Astrocyte of the cerebellum (primary cell): ENCODE measurements around the gene AIRE.
"Not testable (repeated sequence)": the region's sequence is repeated elsewhere in the genome, so short reads cannot be mapped to it uniquely, and the experiment has no call there.

Experiments
- DNase-seq: peaks from one replicate; pipeline ENCODE4 v3.0.0-alpha.2; 2011; ENCODE audit warnings: low read depth
- H3K4me3 ChIP-seq: 2 replicates; pipeline ENCODE4 v1.5.1; 2011; ENCODE audit warnings: mild to moderate bottlenecking, low read depth, low read length, moderate library complexity
- in situ Hi-C: cut with HindIII; loops from 2 replicates; pipeline ENCODE4 v1.10.0; 2017; ENCODE audit warnings: low sequenced_read_pairs
- TF ChIP-seq, protein P1 (sequence below): IDR thresholded peaks from 2 replicates; pipeline ENCODE4 v1.5.1; 2012; ENCODE audit warnings: low read length, low read depth, moderate library complexity, mild to moderate bottlenecking; ENCODE audit errors: missing control alignments

AIRE gene

GRCh38 chr21:44285138-44285992, at the start of gene AIRE:
Gene AIRE, plus strand, starts transcription at chr21:44285876. Its CDS starts 131 bp downstream, at chr21:44286007.
- no peak for DNase-seq
- in situ Hi-C loops, result no loop called here
- TF ChIP-seq, protein P1, sequence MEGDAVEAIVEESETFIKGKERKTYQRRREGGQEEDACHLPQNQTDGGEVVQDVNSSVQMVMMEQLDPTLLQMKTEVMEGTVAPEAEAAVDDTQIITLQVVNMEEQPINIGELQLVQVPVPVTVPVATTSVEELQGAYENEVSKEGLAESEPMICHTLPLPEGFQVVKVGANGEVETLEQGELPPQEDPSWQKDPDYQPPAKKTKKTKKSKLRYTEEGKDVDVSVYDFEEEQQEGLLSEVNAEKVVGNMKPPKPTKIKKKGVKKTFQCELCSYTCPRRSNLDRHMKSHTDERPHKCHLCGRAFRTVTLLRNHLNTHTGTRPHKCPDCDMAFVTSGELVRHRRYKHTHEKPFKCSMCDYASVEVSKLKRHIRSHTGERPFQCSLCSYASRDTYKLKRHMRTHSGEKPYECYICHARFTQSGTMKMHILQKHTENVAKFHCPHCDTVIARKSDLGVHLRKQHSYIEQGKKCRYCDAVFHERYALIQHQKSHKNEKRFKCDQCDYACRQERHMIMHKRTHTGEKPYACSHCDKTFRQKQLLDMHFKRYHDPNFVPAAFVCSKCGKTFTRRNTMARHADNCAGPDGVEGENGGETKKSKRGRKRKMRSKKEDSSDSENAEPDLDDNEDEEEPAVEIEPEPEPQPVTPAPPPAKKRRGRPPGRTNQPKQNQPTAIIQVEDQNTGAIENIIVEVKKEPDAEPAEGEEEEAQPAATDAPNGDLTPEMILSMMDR, result no peak
- H3K4me3 ChIP-seq, result no peak within 1 kb of the TSS

- in situ Hi-C loops, DNase-seq, H3K4me3 ChIP-seq: not testable (repeated sequence)
These were observed 45.3 kb upstream of the AIRE start for GRCh38 chr21:44240353-44240752.

- in situ Hi-C loops, DNase-seq, H3K4me3 ChIP-seq: not testable (repeated sequence)
These were observed 44.8 kb upstream of the AIRE start, which contains the start of gene ICOSLG for GRCh38 chr21:44240842-44241241. Gene ICOSLG, minus strand, starts transcription at chr21:44240943. Its CDS starts 126 bp downstream, at chr21:44240817.

DNA sequence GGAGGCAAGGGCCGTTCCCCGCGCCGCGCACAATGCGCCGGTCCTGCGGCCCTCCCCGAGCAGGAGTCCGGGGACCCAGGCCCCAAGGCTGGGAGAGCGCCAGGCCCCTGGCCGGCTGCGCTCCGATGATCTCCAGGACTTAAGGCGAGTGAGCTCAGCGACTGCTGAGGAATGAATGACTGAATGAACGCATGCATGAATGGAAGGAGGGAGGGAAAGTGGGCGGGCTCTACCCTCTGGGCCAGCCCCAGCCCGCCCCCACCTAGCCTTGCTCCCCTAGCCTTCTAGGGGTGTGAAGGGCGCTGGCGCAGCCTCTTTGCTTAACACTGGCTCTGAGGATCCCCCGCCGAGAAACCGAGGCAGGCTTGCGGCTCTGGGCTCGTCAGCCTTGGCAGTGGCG, 44.4 kb upstream of the AIRE start:
- DNase-seq, in situ Hi-C loops, H3K4me3 ChIP-seq: not testable (repeated sequence)

GRCh38 chr21:44243980-44244379, 41.7 kb upstream of the AIRE start:
- H3K4me3 ChIP-seq, DNase-seq, in situ Hi-C loops: not testable (repeated sequence)

- H3K4me3 ChIP-seq, DNase-seq, in situ Hi-C loops: not testable (repeated sequence)
These were observed 37.8 kb upstream of the AIRE start for GRCh38 chr21:44247904-44248303.

DNA sequence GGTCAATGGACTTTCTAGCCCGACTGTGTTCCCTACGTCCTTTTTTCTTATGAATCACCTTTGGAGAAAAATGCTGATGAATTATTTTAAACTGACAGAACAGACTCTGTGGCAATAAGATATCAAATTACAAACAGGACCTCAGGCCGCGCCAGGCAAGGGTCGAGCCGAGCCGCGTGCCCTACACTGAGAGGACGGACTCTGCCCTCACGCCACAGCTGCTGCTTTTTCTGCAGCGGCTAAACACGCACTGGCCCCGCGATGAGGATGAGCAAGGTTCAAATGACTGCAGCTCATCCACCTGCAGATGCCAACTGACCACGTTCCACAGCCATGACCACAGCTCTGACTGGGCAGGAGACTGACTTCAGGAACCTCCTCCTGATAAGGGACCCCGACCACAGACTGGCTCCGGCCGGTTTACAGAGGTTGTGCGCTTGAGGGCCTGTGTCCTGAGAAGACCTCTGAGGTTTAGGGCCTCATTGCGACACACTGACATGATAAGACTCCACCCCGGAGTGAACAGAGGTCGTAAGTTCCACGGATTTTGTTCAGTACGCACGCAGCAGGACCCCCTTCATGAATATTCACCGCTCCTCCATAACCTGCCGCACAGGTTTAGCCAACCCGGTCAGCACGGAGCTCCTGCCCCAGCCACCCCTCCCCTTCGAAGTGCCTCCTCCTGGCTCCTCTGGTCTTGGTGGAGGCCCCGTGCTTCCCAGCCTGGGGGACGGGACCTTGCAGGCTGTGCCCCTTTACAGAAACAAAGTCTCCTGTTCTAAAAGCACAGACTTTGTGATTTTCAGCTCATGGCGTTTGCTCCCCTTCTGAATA, 36.3 kb upstream of the AIRE start:
- in situ Hi-C loops, H3K4me3 ChIP-seq, DNase-seq: not testable (repeated sequence)

DNA sequence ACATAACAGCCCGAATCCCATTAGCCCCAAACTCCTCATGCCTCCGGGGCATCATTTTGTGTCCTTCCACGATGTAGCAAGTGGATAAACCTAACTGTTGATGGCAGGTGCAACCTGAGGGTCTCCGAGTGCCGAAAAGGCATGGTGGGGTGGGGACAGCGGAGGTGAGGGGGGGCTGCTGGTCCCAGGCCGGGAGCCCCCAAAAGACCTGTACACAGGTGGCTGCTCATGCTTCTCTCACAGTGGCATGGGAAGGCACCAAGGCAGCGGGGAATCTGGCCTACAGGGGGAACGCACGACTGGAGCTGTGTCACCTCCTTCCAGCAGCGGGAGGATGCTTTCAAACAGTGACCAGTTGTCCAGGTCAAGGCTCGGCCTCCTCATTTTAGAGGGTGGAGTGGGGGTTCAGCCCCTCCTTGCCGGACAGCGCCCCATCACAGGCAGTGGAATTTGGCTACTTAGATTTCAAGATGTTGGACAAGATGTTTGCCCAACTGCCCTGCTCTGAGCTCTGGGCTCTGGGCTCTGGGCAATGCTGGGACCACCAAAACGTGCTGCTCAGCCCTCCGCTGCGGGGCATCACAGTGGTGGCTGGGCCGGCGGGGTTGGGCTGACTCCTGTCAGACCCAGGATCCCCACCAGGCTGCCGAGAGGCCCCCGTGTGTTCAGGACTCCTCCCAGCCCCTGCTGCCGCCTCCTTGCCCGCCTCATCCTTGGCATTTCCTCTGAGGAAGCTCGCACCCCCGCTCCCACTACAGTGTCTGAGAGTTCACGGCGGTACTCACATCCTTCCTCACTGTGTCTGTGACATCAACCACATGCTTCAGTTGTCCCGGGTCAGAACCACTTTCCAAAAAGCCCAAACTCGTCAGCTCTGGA, 31.6 kb upstream of the AIRE start:
- in situ Hi-C loops, result no loop called here
- DNase-seq, result no peak
- TF ChIP-seq, protein P1, result no peak

GRCh38 chr21:44255511-44255981, 30.1 kb upstream of the AIRE start:
- in situ Hi-C loops, result no loop called here
- TF ChIP-seq, protein P1, result no peak
- no peak overlapping the region for H3K4me3 ChIP-seq
- no peak for DNase-seq

More for the DNA sequence above, 31.6 kb upstream of the AIRE start:
- H3K4me3 ChIP-seq, result no peak overlapping the region
